PC-9 (cell line): Measurements from ENCODE around the gene CACNA1H. TPM values are rescaled to one million over a fixed set of nuclear protein-coding genes. Genes with fewer than 3 reads are reported as not detected.

Experiments used
- BruUV-seq: library from RNA; stranded (reverse); fragments of 400-500 nt; replicated peaks from 2 replicates; lab custom pipeline; 2021; lab: Mats Ljungman, UMichigan
- CTCF ChIA-PET: fragments of 300-600 bp; sonication (Branson Sonifier 250); formaldehyde crosslinking; loops from one replicate; lab custom pipeline; 2022; ENCODE audit warnings: antibody characterized with exemption; lab: Charles Lee
- POLR2A ChIA-PET: fragments of 300-600 bp; sonication (Branson Sonifier 250); formaldehyde crosslinking; loops from one replicate; lab custom pipeline; 2022; ENCODE audit warnings: antibody characterized with exemption; ENCODE audit not compliant: unreplicated experiment; lab: Charles Lee
- DNase-seq, 2 experiments: peaks; one replicate each; pipeline versions ENCODE4 v3.0.0 to v3.0.0-alpha.2; 2015 to 2022; ENCODE audit warnings: mixed read lengths in 1 of 2
- H2AFZ ChIP-seq: fragments of 200-600 bp; sonication (generic); 2 replicates; pipeline ENCODE4 v1.8.1; 2017; ENCODE audit warnings: antibody characterized with exemption
- H3F3A ChIP-seq: fragments of 200-600 bp; sonication (generic); 2 replicates; pipeline ENCODE4 v1.8.1; 2017; ENCODE audit warnings: antibody characterized with exemption, mild to moderate bottlenecking, low read depth; ENCODE audit not compliant: insufficient read depth
- H3K27ac ChIP-seq: fragments of 200-600 bp; sonication (generic); 2 replicates; pipeline ENCODE4 v1.6.1; 2016; ENCODE audit warnings: mixed run types
- H3K27me3 ChIP-seq: fragments of 200-600 bp; sonication (generic); 2 replicates; pipeline ENCODE4 v1.6.1; 2016; ENCODE audit warnings: low read depth, mixed run types; ENCODE audit not compliant: insufficient read depth
- H3K36me3 ChIP-seq: fragments of 200-600 bp; sonication (generic); 2 replicates; pipeline ENCODE4 v1.6.1; 2016; ENCODE audit warnings: low read depth, mixed run types
- H3K4me1 ChIP-seq: fragments of 200-600 bp; sonication (generic); replicated peaks from 2 replicates; pipeline ENCODE4 v1.6.1; 2016; ENCODE audit warnings: mixed run types; ENCODE audit not compliant: insufficient read depth
- H3K4me2 ChIP-seq: fragments of 200-600 bp; sonication (generic); 2 replicates; pipeline ENCODE4 v1.6.1; 2017; ENCODE audit warnings: mixed run types
- H3K4me3 ChIP-seq: fragments of 200-600 bp; sonication (generic); 2 replicates; pipeline ENCODE4 v1.6.1; 2016; ENCODE audit warnings: mixed run types
- H3K79me2 ChIP-seq: fragments of 200-600 bp; sonication (generic); 2 replicates; pipeline ENCODE4 v1.6.1; 2017; ENCODE audit warnings: low read depth, mixed run types
- H3K9me2 ChIP-seq: fragments of 200-600 bp; sonication (generic); 2 replicates; pipeline ENCODE4 v1.8.1; 2017; ENCODE audit warnings: mild to moderate bottlenecking; ENCODE audit not compliant: insufficient read depth
- H3K9me3 ChIP-seq: fragments of 200-600 bp; sonication (generic); 2 replicates; pipeline ENCODE4 v1.8.1; 2016; ENCODE audit warnings: low read depth; ENCODE audit not compliant: insufficient read depth
- H4K20me1 ChIP-seq: fragments of 200-600 bp; sonication (generic); 2 replicates; pipeline ENCODE4 v1.8.1; 2017; ENCODE audit not compliant: insufficient read depth
- EZH2 ChIP-seq: fragments of 200-600 bp; sonication (generic); IDR thresholded peaks from 2 replicates; pipeline ENCODE4 v1.8.0; 2017; ENCODE audit warnings: antibody characterized with exemption, low read depth
- intact Hi-C: fragments of 100-400 bp; cut with micrococcal nuclease; formaldehyde crosslinking; loops from one replicate; pipeline ENCODE4 v1.10.0; 2022; ENCODE audit not compliant: unreplicated experiment
- total RNA-seq: library from RNA; stranded (reverse); gene quantifications from 2 replicates; pipeline ENCODE4 v1.2.3, GENCODE V29; 2021
- TF ChIP-seq, protein P1 (sequence below): fragments of 200-600 bp; sonication (generic); conservative IDR thresholded peaks from 2 replicates; pipeline ENCODE4 v1.6.1; 2017; ENCODE audit warnings: mixed run types, antibody characterized with exemption, mild to moderate bottlenecking, moderate library complexity

The CACNA1H gene
- total RNA-seq, 1 experiment from 2014 or later: not detected

DNA sequence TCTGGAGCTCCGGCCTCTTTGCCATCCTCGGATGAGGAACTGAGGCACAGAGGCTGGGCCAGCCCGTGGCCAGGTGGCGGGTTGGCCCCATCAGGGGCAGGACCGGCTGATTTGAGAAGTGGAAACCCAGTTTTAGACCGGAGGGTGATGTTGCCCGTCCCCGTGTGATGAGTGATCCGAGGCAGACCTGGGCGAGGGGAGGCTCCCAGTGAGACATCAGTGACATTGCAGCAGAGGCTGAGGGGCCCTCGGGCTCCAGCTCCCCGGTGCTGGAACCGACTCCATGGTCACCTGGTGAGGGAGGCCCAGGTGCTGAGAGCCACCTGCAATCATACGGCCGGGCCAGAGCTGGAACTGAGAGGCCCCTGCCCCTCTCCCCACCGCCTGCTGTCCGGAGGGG, 26.9 kb upstream of the CACNA1H start:
- Histone ChIP-seq H3K27me3 (peaks cover 67% of the 10 kb centered on the region), H3K36me3 (no peaks in the 10 kb centered on the region), H3K9me3 (no peaks in the 10 kb centered on the region), H3K4me2 (no peak overlapping the region), H2AFZ (no peak overlapping the region), H4K20me1 (0 out of 2 replicates have a peak, but pooled peaks cover 3% of the 10 kb centered on the region), H3K9me2 (no peaks in the 10 kb centered on the region), H3F3A (no peaks in the 10 kb centered on the region), H3K27ac (no peak overlapping the region), H3K4me3 (no peak overlapping the region), H3K4me1 (no peaks in the 10 kb centered on the region), H3K79me2 (no peaks in the 10 kb centered on the region)
- no peak for DNase-seq
- TF ChIP-seq, protein P1, sequence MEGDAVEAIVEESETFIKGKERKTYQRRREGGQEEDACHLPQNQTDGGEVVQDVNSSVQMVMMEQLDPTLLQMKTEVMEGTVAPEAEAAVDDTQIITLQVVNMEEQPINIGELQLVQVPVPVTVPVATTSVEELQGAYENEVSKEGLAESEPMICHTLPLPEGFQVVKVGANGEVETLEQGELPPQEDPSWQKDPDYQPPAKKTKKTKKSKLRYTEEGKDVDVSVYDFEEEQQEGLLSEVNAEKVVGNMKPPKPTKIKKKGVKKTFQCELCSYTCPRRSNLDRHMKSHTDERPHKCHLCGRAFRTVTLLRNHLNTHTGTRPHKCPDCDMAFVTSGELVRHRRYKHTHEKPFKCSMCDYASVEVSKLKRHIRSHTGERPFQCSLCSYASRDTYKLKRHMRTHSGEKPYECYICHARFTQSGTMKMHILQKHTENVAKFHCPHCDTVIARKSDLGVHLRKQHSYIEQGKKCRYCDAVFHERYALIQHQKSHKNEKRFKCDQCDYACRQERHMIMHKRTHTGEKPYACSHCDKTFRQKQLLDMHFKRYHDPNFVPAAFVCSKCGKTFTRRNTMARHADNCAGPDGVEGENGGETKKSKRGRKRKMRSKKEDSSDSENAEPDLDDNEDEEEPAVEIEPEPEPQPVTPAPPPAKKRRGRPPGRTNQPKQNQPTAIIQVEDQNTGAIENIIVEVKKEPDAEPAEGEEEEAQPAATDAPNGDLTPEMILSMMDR: no peak
- no peak for TF ChIP-seq EZH2
- CTCF ChIA-PET: no interaction called here
- BruUV-seq: no TSS peak
- POLR2A ChIA-PET: no interaction called here
- intact Hi-C loops: no loop called here

DNA sequence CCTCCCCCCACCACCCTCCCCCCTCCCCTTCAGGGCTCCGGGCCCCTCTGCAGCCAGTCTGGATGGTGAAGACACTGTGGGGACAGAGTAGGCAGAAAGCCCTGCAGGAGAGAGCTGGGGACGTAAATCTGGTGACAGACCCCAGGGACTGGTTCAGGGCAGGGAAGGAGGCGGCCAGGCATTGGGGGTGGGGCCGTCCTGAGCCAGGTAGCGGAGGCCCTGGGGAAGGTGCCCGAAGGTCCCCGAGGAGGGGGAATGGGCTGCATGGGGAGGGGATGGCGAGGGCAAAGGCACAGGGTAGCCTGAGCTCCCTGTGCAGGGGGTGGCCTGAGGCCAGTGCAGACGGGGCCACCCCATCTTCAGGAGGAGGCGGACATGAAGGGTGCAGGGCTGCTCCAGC, 26.3 kb upstream of the CACNA1H start:
- CTCF ChIA-PET: interaction anchor here (0.6 kb wide), 1 partner anchor 36 kb away, joined by 3 read pairs; no protein-coding TSS in a partner anchor
- intact Hi-C loops: no loop called here

DNA sequence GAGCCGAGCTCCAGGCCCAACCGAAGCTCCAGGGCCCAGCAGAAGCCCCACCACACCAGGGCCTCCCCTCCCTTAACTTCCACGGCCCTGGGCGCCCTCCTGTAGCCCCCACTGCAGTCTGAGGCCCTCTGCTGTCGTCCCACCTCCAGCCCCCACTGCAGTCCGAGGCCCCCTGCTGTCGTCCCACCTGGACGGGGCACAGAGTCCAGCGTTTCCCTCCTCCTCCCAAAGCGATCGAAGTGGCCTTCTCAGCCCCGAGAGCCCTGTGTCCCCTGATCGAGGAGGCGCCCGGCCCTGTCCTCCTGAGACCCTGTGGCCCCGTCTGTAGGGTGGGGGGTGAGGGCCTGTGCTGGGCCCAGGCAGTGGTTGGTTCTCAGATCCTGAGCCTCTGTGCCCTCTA, 25.8 kb upstream of the CACNA1H start:
- H3K4me2 ChIP-seq: no peak overlapping the region
- H2AFZ ChIP-seq: no peak overlapping the region
- H3K27ac ChIP-seq: no peak overlapping the region
- intact Hi-C loops: no loop called here
- no peaks in the 10 kb centered on the region for H3K4me1 ChIP-seq
- no peaks in the 10 kb centered on the region for H3K9me2 ChIP-seq
- H3K4me3 ChIP-seq: no peak overlapping the region
- H3K9me3 ChIP-seq: no peaks in the 10 kb centered on the region
- DNase-seq: no peak
- H3K79me2 ChIP-seq: no peaks in the 10 kb centered on the region
- TF ChIP-seq, protein P1: no peak
- TF ChIP-seq EZH2: no peak
- 0 out of 2 replicates have a peak, but pooled peaks cover 3% of the 10 kb centered on the region for H4K20me1 ChIP-seq
- H3K27me3 ChIP-seq: peaks cover 64% of the 10 kb centered on the region
- no peaks in the 10 kb centered on the region for H3K36me3 ChIP-seq
- ChIA-PET POLR2A (no interaction called here), CTCF (interaction anchor here (0.6 kb wide), 1 partner anchor 35 kb away, joined by 3 read pairs; no protein-coding TSS in a partner anchor)
- BruUV-seq: no TSS peak
- no peaks in the 10 kb centered on the region for H3F3A ChIP-seq

More for the DNA sequence above, 26.3 kb upstream of the CACNA1H start:
- DNase-seq: no peak
- Histone ChIP-seq H3K9me2 (no peaks in the 10 kb centered on the region), H3K4me1 (no peaks in the 10 kb centered on the region), H3K79me2 (no peaks in the 10 kb centered on the region), H4K20me1 (0 out of 2 replicates have a peak, but pooled peaks cover 3% of the 10 kb centered on the region), H3K4me3 (no peak overlapping the region), H3K27ac (no peak overlapping the region), H3F3A (no peaks in the 10 kb centered on the region), H3K36me3 (no peaks in the 10 kb centered on the region), H3K9me3 (no peaks in the 10 kb centered on the region), H3K4me2 (no peak overlapping the region), H2AFZ (no peak overlapping the region), H3K27me3 (peaks cover 64% of the 10 kb centered on the region)
- BruUV-seq: no TSS peak
- TF ChIP-seq, protein P1: no peak
- no peak for TF ChIP-seq EZH2
- POLR2A ChIA-PET: no interaction called here
